Effector memory CD4-positive, alpha-beta T cell (primary cell): ENCODE results near the gene OPTC.
"Not testable (repeated sequence)": the region's sequence is repeated elsewhere in the genome, so short reads cannot be mapped to it uniquely, and the experiment has no call there.

ENCODE experiments used
- DNase-seq, 3 donors: peaks; one replicate each; pipeline ENCODE4 v3.0.0-alpha.2; 2020
- H3K27ac ChIP-seq: 2 replicates; pipeline ENCODE4 v1.7.0; 2013; ENCODE audit warnings: mild to moderate bottlenecking, low read length, moderate library complexity; ENCODE audit not compliant: insufficient read depth, poor library complexity, severe bottlenecking
- H3K27me3 ChIP-seq: replicated peaks from 2 replicates; pipeline ENCODE4 v1.7.0; 2013; ENCODE audit warnings: mild to moderate bottlenecking, low read length; ENCODE audit not compliant: insufficient read depth, control insufficient read depth, poor library complexity, severe bottlenecking
- H3K36me3 ChIP-seq: 2 replicates; pipeline ENCODE4 v1.7.0; 2013; ENCODE audit warnings: mild to moderate bottlenecking, low read length, moderate library complexity; ENCODE audit not compliant: control insufficient read depth, insufficient read depth
- H3K4me1 ChIP-seq: 2 replicates; pipeline ENCODE4 v1.7.0; 2013; ENCODE audit warnings: low read length, mild to moderate bottlenecking; ENCODE audit not compliant: control insufficient read depth, insufficient read depth, poor library complexity, severe bottlenecking
- H3K4me3 ChIP-seq: 2 replicates; pipeline ENCODE4 v1.7.0; 2013; ENCODE audit warnings: low read length, low read depth, mild to moderate bottlenecking; ENCODE audit not compliant: insufficient read depth, poor library complexity, severe bottlenecking
- H3K9me3 ChIP-seq: 2 replicates; pipeline ENCODE4 v1.7.0; 2013; ENCODE audit warnings: mild to moderate bottlenecking, low read length, moderate library complexity; ENCODE audit not compliant: control insufficient read depth
- total RNA-seq, 3 donors: gene quantifications; one replicate each; lab custom pipeline; 2026; lab: John Stamatoyannopoulos, UW

The OPTC gene, protein sequence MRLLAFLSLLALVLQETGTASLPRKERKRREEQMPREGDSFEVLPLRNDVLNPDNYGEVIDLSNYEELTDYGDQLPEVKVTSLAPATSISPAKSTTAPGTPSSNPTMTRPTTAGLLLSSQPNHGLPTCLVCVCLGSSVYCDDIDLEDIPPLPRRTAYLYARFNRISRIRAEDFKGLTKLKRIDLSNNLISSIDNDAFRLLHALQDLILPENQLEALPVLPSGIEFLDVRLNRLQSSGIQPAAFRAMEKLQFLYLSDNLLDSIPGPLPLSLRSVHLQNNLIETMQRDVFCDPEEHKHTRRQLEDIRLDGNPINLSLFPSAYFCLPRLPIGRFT
- total RNA-seq: 0 reads per million in 3 donors

DNA sequence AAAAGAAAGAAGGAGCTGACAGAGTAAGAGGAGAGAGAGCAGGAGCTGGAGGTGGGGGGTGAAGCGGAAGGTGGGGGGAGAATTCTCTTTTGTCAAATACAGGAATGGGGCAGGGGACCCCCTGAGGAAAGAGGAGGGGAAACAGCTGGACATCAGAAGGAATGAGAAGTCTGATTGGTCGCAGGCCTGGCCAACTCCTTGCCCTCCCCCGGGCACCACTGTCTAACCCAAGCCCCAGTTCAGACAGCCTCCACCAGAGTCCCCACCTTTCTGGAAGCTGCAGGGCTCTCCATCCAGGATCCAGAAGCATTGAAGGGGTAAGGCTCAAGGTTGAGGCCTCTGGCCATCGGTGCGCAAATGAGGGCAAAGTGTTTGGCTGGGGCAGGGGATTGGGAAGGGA, at the start of gene OPTC:
Gene OPTC (plus strand): TSS at position 253 of the 400 bp plus-strand sequence. CDS start 1,853 bp downstream, outside the sequence.
- Histone ChIP-seq H3K9me3 (no peaks in the 10 kb centered on the region), H3K27me3 (no peaks in the 10 kb centered on the region), H3K4me3 (no peak within 1 kb of the TSS), H3K27ac (no peak within 1 kb of the TSS), H3K4me1 (no peaks in the 10 kb centered on the region), H3K36me3 (no peaks in the 10 kb centered on the region)
- no peak for DNase-seq

- no peak overlapping the region for H3K27ac ChIP-seq
- H3K4me3 ChIP-seq: no peak overlapping the region
- H3K27me3 ChIP-seq: no peaks in the 10 kb centered on the region
- no peaks in the 10 kb centered on the region for H3K4me1 ChIP-seq
- DNase-seq: no peak
- no peaks in the 10 kb centered on the region for H3K36me3 ChIP-seq
- no peaks in the 10 kb centered on the region for H3K9me3 ChIP-seq
Measured at GRCh38 chr1:203444171-203444576, 49.8 kb upstream of the OPTC start.

- Histone ChIP-seq H3K4me3 (no peak overlapping the region), H3K9me3 (no peaks in the 10 kb centered on the region), H3K27me3 (no peaks in the 10 kb centered on the region), H3K27ac (no peak overlapping the region), H3K36me3 (no peaks in the 10 kb centered on the region), H3K4me1 (no peaks in the 10 kb centered on the region)
- no peak for DNase-seq
Measured at GRCh38 chr1:203447151-203447550, 46.8 kb upstream of the OPTC start.

DNA sequence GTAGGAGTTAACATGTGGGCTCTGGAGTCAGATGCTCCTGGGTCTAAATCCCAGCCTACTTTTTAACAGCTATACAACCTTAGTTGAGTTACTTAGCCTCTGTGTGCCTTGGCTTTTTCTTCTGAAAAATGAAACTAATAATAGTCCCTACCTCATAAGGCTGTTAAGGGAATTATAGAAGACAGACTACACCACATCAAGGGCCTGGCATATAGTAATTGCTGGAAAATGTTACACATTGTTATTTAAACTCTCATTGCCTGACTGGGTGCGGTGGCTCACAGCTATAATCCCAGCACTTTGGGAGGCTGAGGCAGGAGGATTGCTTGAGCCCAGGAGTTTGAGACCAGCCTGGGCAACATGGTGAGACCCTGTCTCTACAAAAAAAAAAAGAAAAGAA, 46.4 kb upstream of the OPTC start:
- not testable (repeated sequence) for H3K9me3 ChIP-seq, DNase-seq, H3K27me3 ChIP-seq, H3K27ac ChIP-seq, H3K36me3 ChIP-seq, H3K4me1 ChIP-seq, H3K4me3 ChIP-seq

GRCh38 chr1:203448521-203449061, 45.4 kb upstream of the OPTC start:
- no peaks in the 10 kb centered on the region for H3K36me3 ChIP-seq
- no peak overlapping the region for H3K4me3 ChIP-seq
- no peak overlapping the region for H3K27ac ChIP-seq
- no peaks in the 10 kb centered on the region for H3K27me3 ChIP-seq
- no peak for DNase-seq
- no peaks in the 10 kb centered on the region for H3K9me3 ChIP-seq
- H3K4me1 ChIP-seq: no peaks in the 10 kb centered on the region

- no peaks in the 10 kb centered on the region for H3K4me1 ChIP-seq
- no peaks in the 10 kb centered on the region for H3K36me3 ChIP-seq
- no peaks in the 10 kb centered on the region for H3K9me3 ChIP-seq
- DNase-seq: no peak
- no peak overlapping the region for H3K4me3 ChIP-seq
- H3K27ac ChIP-seq: no peak overlapping the region
- H3K27me3 ChIP-seq: no peaks in the 10 kb centered on the region
Measured at GRCh38 chr1:203450001-203450400, 44.0 kb upstream of the OPTC start.

GRCh38 chr1:203450479-203451149, 43.3 kb upstream of the OPTC start:
- DNase-seq: no peak
- no peaks in the 10 kb centered on the region for H3K36me3 ChIP-seq
- H3K27me3 ChIP-seq: no peaks in the 10 kb centered on the region
- no peaks in the 10 kb centered on the region for H3K9me3 ChIP-seq
- no peak overlapping the region for H3K27ac ChIP-seq
- H3K4me1 ChIP-seq: no peaks in the 10 kb centered on the region
- no peak overlapping the region for H3K4me3 ChIP-seq

DNA sequence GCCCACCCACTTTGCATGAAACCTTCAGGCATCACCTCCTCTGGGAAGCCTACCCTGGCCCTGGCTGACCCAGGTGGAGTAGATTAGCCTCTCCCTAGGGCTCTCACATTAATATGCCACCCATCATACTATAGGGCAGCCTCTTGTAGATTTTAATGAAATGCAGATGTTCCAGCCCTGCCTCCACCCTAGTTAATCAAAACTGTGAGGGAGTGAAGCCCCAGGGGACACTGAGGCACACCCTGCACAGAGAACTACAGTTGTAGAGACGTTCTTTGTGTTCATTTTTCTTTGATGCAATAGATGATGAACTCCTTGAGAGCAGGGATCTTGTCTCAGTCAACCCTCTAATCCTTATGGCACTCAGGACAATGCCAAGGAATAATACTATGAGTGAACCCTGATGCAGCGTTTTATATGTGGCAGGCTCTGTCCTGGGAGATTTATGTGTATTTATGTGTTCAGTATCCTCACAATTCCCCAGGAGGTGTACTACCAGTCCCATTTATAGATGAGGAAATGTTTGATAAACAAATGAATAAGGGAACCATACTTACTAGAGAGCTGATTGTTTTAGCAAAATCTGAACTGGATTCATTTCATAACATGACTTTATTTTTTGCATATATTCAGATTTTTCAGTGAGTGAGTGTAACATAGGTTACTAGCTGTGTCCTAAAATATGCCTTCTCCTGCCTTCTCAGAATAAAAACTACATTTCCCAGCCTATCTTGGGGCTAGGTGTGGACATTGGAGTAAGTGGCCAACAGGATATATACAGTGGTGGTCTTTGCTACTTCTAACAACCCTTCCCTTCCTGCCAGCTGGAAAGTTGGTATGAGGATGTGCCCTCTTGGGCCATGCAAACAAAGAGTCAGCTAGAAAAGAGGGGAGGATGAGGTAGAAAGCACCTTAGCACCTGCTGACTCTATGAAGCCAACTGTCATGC, 41.8 kb upstream of the OPTC start:
- no peak overlapping the region for H3K27ac ChIP-seq
- H3K9me3 ChIP-seq: no peaks in the 10 kb centered on the region
- H3K4me3 ChIP-seq: no peak overlapping the region
- H3K27me3 ChIP-seq: no peaks in the 10 kb centered on the region
- DNase-seq: no peak
- H3K36me3 ChIP-seq: no peaks in the 10 kb centered on the region
- no peaks in the 10 kb centered on the region for H3K4me1 ChIP-seq

DNA sequence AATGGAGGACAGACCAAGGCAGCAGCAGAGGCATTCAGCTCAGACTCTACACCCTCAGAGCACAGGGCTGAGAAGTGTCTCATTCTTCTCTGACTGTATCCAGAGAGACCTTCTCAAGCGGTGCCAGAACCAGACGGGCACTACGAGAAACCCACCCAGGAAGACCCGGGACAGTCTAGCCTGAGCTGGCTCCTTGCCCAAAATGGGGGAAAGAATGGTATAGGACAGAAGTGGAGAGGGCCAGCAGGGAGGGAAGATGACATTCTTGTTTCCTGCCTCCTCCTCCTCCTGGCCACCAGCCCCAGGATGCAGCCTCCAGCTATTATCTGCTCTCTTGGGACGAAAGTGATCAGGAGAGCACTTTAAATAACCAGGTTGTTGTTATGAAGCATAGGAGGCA, 40.9 kb upstream of the OPTC start:
- no peaks in the 10 kb centered on the region for H3K36me3 ChIP-seq
- no peak overlapping the region for H3K4me3 ChIP-seq
- no peaks in the 10 kb centered on the region for H3K4me1 ChIP-seq
- H3K9me3 ChIP-seq: no peaks in the 10 kb centered on the region
- no peak for DNase-seq
- no peak overlapping the region for H3K27ac ChIP-seq
- no peaks in the 10 kb centered on the region for H3K27me3 ChIP-seq
